ENCODE measurements around the gene NKAIN1.

NKAIN1 gene

DNA sequence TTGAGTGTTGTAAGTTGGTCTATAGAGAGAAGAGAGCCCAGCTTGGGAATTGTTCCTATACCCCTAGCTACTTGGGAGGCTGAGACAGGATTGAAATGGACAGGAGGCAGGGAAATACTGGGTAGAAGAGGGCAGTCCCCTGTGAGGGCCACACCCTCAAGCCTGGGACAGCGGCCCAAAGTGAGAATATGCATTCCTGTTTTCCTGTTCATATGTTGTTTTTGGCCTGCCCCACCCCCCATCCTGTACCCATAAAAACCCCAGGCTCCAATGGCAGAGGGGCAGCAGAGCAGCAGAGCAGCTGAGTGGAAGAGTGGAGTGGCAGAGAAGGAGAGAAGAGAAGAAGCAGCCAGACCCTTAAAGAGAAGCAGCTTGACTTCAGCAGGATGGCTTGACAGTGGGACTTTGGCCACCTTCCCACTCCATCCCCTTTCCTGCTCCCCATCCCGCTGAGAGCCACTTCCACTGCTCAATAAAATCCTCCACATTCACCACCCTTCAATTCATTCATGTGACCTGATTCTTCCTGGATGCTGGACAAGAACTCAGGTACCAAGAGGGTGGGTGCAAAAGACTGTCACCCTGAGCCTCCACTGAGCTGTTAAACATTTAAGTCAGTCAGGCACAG lies 103.6 kb downstream of the NKAIN1 start:
- H3K27ac ChIP-seq (ENCODE audit: extremely low read depth, low read depth, low read length) = no peak overlapping the region

DNA sequence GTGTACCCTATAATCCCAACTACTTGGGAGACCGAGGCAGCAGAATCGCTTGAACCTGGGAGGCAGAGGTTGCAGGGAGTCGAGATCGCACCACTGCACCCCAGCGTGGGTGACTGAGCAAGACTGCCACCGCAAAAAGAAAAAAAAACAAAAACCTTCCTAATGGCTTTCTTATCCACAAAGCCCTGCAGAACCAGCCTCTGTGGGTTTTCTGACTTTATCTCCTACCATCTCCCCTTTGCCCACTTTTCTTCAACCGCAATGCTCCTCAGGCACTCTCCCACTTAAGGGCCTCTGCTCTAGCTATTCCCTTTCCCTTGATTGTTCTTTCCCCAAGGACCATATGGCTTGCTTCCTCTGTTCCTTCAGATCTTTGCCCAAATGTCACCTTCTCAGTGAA lies 106.3 kb downstream of the NKAIN1 start:
- H3K27ac ChIP-seq (ENCODE audit: extremely low read depth, low read depth, low read length) = no peak overlapping the region
- H3K36me3 ChIP-seq (ENCODE audit: control insufficient read depth in 2 of 2, insufficient read depth in 1 of 2, low read length in 2 of 2) = no peaks in the 10 kb centered on the region
- no peak for TF ChIP-seq ZFP69B (tag by site-specific recombination; IDR thresholded peaks at IDR 0.05)
- TF ChIP-seq ZNF623 (tag by site-specific recombination; IDR thresholded peaks at IDR 0.05) = no peak
- no peak for TF ChIP-seq ZNF654 (tag by site-specific recombination; IDR thresholded peaks at IDR 0.05; ENCODE audit: low read depth)
- no peak for TF ChIP-seq ZNF169 (tag by site-specific recombination; IDR thresholded peaks at IDR 0.05)
- TF ChIP-seq ZBTB7A (tag by site-specific recombination; IDR thresholded peaks at IDR 0.05; ENCODE audit: low read depth) = no peak
- TF ChIP-seq KLF7 (tag by site-specific recombination; IDR thresholded peaks at IDR 0.05; ENCODE audit: borderline replicate concordance) = no peak
- no peak for TF ChIP-seq ZNF426 (tag by site-specific recombination; IDR thresholded peaks at IDR 0.05)
- TF ChIP-seq KLF16 (tag by site-specific recombination; IDR thresholded peaks at IDR 0.05) = no peak
- TF ChIP-seq ZNF501 (tag by site-specific recombination; IDR thresholded peaks at IDR 0.05) = no peak
- TF ChIP-seq, protein P1, sequence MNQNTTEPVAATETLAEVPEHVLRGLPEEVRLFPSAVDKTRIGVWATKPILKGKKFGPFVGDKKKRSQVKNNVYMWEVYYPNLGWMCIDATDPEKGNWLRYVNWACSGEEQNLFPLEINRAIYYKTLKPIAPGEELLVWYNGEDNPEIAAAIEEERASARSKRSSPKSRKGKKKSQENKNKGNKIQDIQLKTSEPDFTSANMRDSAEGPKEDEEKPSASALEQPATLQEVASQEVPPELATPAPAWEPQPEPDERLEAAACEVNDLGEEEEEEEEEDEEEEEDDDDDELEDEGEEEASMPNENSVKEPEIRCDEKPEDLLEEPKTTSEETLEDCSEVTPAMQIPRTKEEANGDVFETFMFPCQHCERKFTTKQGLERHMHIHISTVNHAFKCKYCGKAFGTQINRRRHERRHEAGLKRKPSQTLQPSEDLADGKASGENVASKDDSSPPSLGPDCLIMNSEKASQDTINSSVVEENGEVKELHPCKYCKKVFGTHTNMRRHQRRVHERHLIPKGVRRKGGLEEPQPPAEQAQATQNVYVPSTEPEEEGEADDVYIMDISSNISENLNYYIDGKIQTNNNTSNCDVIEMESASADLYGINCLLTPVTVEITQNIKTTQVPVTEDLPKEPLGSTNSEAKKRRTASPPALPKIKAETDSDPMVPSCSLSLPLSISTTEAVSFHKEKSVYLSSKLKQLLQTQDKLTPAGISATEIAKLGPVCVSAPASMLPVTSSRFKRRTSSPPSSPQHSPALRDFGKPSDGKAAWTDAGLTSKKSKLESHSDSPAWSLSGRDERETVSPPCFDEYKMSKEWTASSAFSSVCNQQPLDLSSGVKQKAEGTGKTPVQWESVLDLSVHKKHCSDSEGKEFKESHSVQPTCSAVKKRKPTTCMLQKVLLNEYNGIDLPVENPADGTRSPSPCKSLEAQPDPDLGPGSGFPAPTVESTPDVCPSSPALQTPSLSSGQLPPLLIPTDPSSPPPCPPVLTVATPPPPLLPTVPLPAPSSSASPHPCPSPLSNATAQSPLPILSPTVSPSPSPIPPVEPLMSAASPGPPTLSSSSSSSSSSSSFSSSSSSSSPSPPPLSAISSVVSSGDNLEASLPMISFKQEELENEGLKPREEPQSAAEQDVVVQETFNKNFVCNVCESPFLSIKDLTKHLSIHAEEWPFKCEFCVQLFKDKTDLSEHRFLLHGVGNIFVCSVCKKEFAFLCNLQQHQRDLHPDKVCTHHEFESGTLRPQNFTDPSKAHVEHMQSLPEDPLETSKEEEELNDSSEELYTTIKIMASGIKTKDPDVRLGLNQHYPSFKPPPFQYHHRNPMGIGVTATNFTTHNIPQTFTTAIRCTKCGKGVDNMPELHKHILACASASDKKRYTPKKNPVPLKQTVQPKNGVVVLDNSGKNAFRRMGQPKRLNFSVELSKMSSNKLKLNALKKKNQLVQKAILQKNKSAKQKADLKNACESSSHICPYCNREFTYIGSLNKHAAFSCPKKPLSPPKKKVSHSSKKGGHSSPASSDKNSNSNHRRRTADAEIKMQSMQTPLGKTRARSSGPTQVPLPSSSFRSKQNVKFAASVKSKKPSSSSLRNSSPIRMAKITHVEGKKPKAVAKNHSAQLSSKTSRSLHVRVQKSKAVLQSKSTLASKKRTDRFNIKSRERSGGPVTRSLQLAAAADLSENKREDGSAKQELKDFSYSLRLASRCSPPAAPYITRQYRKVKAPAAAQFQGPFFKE (tag by site-specific recombination; IDR thresholded peaks at IDR 0.05; ENCODE audit: borderline replicate concordance) = no peak
- TF ChIP-seq ZBTB20 (tag by site-specific recombination; IDR thresholded peaks at IDR 0.05) = no peak
- no peak for TF ChIP-seq ZNF626 (tag by site-specific recombination; IDR thresholded peaks at IDR 0.05)
- POLR2A ChIA-PET = interaction anchor here (0.6 kb wide), 1 partner anchor 18 kb away, joined by 4 read pairs; no protein-coding TSS in a partner anchor
- no peaks in the 10 kb centered on the region for H3K4me1 ChIP-seq (ENCODE audit: control insufficient read depth, insufficient read depth, low read length)
- no peaks in the 10 kb centered on the region for H3K9me3 ChIP-seq (ENCODE audit: control insufficient read depth, insufficient read depth, low read depth, low read length)
- H3K4me3 ChIP-seq (ENCODE audit: low read depth, low read length) = no peak overlapping the region
- CTCF ChIA-PET = interaction anchor here (0.6 to 1.2 kb wide), 2 partner anchors 11 to 29 kb away, joined by 3 to 4 read pairs; no protein-coding TSS in a partner anchor

More for the DNA sequence above, 103.6 kb downstream of the NKAIN1 start:
- Histone ChIP-seq H3K36me3 (ENCODE audit: control insufficient read depth in 2 of 2, insufficient read depth in 1 of 2, low read length in 2 of 2) (no peaks in the 10 kb centered on the region), H3K4me3 (ENCODE audit: low read depth, low read length) (no peak overlapping the region), H3K9me3 (ENCODE audit: control insufficient read depth, insufficient read depth, low read depth, low read length) (no peaks in the 10 kb centered on the region), H3K4me1 (ENCODE audit: control insufficient read depth, insufficient read depth, low read length) (no peaks in the 10 kb centered on the region)
- POLR2A ChIA-PET = interaction anchor here (0.6 kb wide), 1 partner anchor 70 kb away, joined by 3 read pairs; no protein-coding TSS in a partner anchor
- TF ChIP-seq ZNF140 (tag by site-specific recombination; IDR thresholded peaks at IDR 0.05) (no peak), ZNF670 (tag by site-specific recombination; IDR thresholded peaks at IDR 0.05; ENCODE audit: low read depth) (no peak), KLF9 (tag by site-specific recombination; IDR thresholded peaks at IDR 0.05; ENCODE audit: low read depth) (no peak), SETDB1 (IDR thresholded peaks at IDR 0.05; ENCODE audit: insufficient read length, low read length) (no peak), ZNF335 (tag by site-specific recombination; conservative IDR thresholded peaks at IDR 0.05) (peak; percentile 31; the same call in 1 of the 2 replicates), KLF8 (tag by site-specific recombination; IDR thresholded peaks at IDR 0.05) (no peak), ZNF701 (tag by site-specific recombination; IDR thresholded peaks at IDR 0.05) (no peak), ZNF529 (tag by site-specific recombination; IDR thresholded peaks at IDR 0.05; ENCODE audit: insufficient replicate concordance) (no peak), ZNF292 (tag by site-specific recombination; IDR thresholded peaks at IDR 0.05; ENCODE audit: borderline replicate concordance, low read depth) (no peak), ZNF366 (tag by site-specific recombination; conservative IDR thresholded peaks at IDR 0.05) (no peak), MZF1 (tag by site-specific recombination; IDR thresholded peaks at IDR 0.05; ENCODE audit: borderline replicate concordance) (peak; percentile 85), KLF1 (tag by site-specific recombination; IDR thresholded peaks at IDR 0.05) (peak; percentile 81; the same call in 1 of the 2 replicates), ZNF621 (tag by site-specific recombination; IDR thresholded peaks at IDR 0.05) (no peak), ZNF350 (tag by site-specific recombination; IDR thresholded peaks at IDR 0.05) (no peak), HOXC10 (CRISPR knock-in tag; IDR thresholded peaks at IDR 0.05) (no peak), ZNF391 (tag by site-specific recombination; IDR thresholded peaks at IDR 0.05; ENCODE audit: borderline replicate concordance, low read depth) (no peak), ZIC2 (tag by site-specific recombination; IDR thresholded peaks at IDR 0.05) (peak; percentile 42)
- TF ChIP-seq, protein P2, sequence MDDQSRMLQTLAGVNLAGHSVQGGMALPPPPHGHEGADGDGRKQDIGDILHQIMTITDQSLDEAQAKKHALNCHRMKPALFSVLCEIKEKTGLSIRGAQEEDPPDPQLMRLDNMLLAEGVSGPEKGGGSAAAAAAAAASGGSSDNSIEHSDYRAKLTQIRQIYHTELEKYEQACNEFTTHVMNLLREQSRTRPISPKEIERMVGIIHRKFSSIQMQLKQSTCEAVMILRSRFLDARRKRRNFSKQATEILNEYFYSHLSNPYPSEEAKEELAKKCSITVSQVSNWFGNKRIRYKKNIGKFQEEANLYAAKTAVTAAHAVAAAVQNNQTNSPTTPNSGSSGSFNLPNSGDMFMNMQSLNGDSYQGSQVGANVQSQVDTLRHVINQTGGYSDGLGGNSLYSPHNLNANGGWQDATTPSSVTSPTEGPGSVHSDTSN (CRISPR knock-in tag; IDR thresholded peaks at IDR 0.05) = no peak
- TF ChIP-seq, protein P3, sequence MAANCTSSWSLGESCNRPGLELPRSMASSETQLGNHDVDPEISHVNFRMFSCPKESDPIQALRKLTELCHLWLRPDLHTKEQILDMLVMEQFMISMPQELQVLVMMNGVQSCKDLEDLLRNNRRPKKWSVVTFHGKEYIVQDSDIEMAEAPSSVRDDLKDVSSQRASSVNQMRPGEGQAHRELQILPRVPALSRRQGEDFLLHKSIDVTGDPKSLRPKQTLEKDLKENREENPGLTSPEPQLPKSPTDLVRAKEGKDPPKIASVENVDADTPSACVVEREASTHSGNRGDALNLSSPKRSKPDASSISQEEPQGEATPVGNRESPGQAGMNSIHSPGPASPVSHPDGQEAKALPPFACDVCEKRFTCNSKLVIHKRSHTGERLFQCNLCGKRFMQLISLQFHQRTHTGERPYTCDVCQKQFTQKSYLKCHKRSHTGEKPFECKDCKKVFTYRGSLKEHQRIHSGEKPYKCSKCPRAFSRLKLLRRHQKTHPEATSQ (tag by site-specific recombination; IDR thresholded peaks at IDR 0.05) = no peak
- CTCF ChIA-PET = interaction anchor here (0.6 kb wide), 1 partner anchor 958 kb away, joined by 3 read pairs; no protein-coding TSS in a partner anchor

All from HEK293 (cell line).